ENCODE data around the gene UNC13B. TPM values are rescaled to one million over a fixed set of nuclear protein-coding genes. Genes with fewer than 3 reads are reported as not detected.

UNC13B gene
- total and polyA plus RNA-seq, 9 of the 15 experiments (the other 6 are each of a cell fraction or from before 2014, with no cell fraction given): 2.4 to 11.5 (median 8.6) TPM

DNA sequence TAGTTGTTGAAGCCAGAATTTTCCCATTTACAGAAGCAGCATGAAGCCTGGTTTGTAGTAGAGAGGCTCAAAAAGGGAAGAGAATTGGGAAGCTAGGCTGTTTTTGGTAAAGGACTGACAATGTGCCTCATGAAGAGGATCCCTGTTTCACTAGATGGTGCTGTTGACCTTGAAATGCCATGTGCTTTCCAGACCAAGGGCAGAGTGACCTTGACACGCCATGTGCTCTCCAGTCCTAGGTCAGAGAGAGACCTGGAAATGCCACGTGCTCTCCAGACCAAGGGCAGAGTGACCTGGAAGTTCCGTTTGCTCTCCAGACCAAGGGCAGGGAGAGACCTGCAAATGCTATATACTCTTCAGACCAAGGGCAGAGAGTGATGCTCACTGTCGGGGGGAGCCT lies 32.0 kb downstream of the UNC13B start (continued):
- TF ChIP-seq ZNF444 (CRISPR knock-in tag; IDR thresholded peaks at IDR 0.05) (no peak), HLTF (IDR thresholded peaks at IDR 0.05) (no peak), SAFB2 (IDR thresholded peaks at IDR 0.05; ENCODE audit: borderline replicate concordance, low read depth, low read length, severe bottlenecking) (no peak), SMC3 (conservative IDR thresholded peaks at IDR 0.05; ENCODE audit: insufficient read depth, low read depth, low read length) (peak; percentile 33; the same call in 1 of the 2 replicates), MCM2 (IDR thresholded peaks at IDR 0.05; ENCODE audit: low read depth) (no peak), PTBP1 (IDR thresholded peaks at IDR 0.05; ENCODE audit: low read depth, low read length) (no peak), HNRNPUL1 (IDR thresholded peaks at IDR 0.05; ENCODE audit: low read length) (no peak), L3MBTL2 (IDR thresholded peaks at IDR 0.05) (peak; percentile 21; the same call in 1 of the 2 replicates), CAMTA2 (CRISPR knock-in tag; conservative IDR thresholded peaks at IDR 0.05) (no peak), TOE1 (IDR thresholded peaks at IDR 0.05; ENCODE audit: borderline replicate concordance) (no peak), TOE1 (CRISPR knock-in tag; IDR thresholded peaks at IDR 0.05; ENCODE audit: borderline replicate concordance, low read depth) (no peak)
- TF ChIP-seq, protein P1, sequence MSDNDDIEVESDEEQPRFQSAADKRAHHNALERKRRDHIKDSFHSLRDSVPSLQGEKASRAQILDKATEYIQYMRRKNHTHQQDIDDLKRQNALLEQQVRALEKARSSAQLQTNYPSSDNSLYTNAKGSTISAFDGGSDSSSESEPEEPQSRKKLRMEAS (CRISPR knock-in tag; IDR thresholded peaks at IDR 0.05): peak; percentile 50
- TF ChIP-seq, protein P2, sequence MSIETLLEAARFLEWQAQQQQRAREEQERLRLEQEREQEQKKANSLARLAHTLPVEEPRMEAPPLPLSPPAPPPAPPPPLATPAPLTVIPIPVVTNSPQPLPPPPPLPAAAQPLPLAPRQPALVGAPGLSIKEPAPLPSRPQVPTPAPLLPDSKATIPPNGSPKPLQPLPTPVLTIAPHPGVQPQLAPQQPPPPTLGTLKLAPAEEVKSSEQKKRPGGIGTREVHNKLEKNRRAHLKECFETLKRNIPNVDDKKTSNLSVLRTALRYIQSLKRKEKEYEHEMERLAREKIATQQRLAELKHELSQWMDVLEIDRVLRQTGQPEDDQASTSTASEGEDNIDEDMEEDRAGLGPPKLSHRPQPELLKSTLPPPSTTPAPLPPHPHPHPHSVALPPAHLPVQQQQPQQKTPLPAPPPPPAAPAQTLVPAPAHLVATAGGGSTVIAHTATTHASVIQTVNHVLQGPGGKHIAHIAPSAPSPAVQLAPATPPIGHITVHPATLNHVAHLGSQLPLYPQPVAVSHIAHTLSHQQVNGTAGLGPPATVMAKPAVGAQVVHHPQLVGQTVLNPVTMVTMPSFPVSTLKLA (conservative IDR thresholded peaks at IDR 0.05): 0 out of 4 replicates have a peak, but pooled peaks have one; percentile 30 to 37
- TF ChIP-seq, protein P3, sequence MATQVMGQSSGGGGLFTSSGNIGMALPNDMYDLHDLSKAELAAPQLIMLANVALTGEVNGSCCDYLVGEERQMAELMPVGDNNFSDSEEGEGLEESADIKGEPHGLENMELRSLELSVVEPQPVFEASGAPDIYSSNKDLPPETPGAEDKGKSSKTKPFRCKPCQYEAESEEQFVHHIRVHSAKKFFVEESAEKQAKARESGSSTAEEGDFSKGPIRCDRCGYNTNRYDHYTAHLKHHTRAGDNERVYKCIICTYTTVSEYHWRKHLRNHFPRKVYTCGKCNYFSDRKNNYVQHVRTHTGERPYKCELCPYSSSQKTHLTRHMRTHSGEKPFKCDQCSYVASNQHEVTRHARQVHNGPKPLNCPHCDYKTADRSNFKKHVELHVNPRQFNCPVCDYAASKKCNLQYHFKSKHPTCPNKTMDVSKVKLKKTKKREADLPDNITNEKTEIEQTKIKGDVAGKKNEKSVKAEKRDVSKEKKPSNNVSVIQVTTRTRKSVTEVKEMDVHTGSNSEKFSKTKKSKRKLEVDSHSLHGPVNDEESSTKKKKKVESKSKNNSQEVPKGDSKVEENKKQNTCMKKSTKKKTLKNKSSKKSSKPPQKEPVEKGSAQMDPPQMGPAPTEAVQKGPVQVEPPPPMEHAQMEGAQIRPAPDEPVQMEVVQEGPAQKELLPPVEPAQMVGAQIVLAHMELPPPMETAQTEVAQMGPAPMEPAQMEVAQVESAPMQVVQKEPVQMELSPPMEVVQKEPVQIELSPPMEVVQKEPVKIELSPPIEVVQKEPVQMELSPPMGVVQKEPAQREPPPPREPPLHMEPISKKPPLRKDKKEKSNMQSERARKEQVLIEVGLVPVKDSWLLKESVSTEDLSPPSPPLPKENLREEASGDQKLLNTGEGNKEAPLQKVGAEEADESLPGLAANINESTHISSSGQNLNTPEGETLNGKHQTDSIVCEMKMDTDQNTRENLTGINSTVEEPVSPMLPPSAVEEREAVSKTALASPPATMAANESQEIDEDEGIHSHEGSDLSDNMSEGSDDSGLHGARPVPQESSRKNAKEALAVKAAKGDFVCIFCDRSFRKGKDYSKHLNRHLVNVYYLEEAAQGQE (IDR thresholded peaks at IDR 0.05; ENCODE audit: borderline replicate concordance): peak; percentile 20; the same call in 1 of the 2 replicates
- TF ChIP-seq, protein P3 (CRISPR knock-in tag; IDR thresholded peaks at IDR 0.05; ENCODE audit: low read depth): no peak
